ENCODE measurements around the gene CYB5R3.
"Not testable (repeated sequence)": the region's sequence is repeated elsewhere in the genome, so short reads cannot be mapped to it uniquely, and the experiment has no call there.

DNA sequence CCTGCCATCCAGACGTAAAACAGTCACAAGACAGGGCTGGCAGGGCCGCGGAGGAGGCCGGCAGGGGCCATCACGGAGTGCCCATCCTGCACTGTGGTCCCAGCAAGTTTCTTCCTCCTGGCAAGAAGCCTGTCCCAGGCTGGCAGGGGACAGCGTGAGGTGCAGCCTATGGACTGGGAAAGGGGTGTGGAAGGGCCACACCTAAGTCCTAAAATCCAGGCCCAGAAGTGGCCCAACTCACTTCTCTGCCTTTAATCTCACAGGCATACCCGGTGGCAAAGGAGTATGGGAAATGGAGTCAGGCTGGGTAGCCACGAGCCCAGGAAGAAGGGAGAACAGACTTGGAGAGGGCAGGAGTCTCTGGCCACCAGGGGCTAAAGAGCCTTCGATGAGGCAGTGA, 78.6 kb downstream of the CYB5R3 start:
- TF ChIP-seq EZH2 (IDR thresholded peaks at IDR 0.05; ENCODE audit: insufficient read depth, poor library complexity, severe bottlenecking); EZH2phosphoT487 (IDR thresholded peaks at IDR 0.05; ENCODE audit: insufficient read depth, low read depth): not testable (repeated sequence)
